Activated naive CD4-positive, alpha-beta T cell treated with anti-CD3 and anti-CD28 coated beads, Interleukin-2, amount 10 ng/mL, durations not matched to agents 7 days and 5 days (primary cell): ENCODE measurements around the gene EXOC4.

ENCODE experiments used
- CTCF ChIA-PET: fragments of 350-600 bp; sonication (Branson Sonifier 250); formaldehyde crosslinking; loops from one replicate; lab custom pipeline; 2021; ENCODE audit warnings: antibody characterized with exemption; lab: Charles Lee
- DNase-seq: peaks from one replicate; pipeline ENCODE4 v3.0.0-alpha.2; 2020
- H3K27ac Mint-ChIP-seq: one replicate; pipeline ENCODE4 v1.8.0; 2021; ENCODE audit warnings: mild to moderate bottlenecking, moderate library complexity, mixed read lengths
- H3K27me3 Mint-ChIP-seq: one replicate; pipeline ENCODE4 v1.8.0; 2021; ENCODE audit warnings: mild to moderate bottlenecking, mixed read lengths
- H3K36me3 Mint-ChIP-seq: one replicate; pipeline ENCODE4 v1.8.0; 2021; ENCODE audit warnings: mixed read lengths
- H3K4me1 Mint-ChIP-seq: one replicate; pipeline ENCODE4 v1.8.0; 2021; ENCODE audit warnings: mixed read lengths
- H3K4me3 Mint-ChIP-seq: one replicate; pipeline ENCODE4 v1.8.0; 2021; ENCODE audit warnings: mild to moderate bottlenecking, moderate library complexity, mixed read lengths
- H3K9me3 Mint-ChIP-seq: one replicate; pipeline ENCODE4 v1.8.0; 2021; ENCODE audit warnings: mixed read lengths

EXOC4 gene

GRCh38 chr7:133290676-133291333 lies 37.9 kb downstream of the EXOC4 start:
- Mint-ChIP-seq H3K9me3 (no peaks in the 10 kb centered on the region), H3K27me3 (no peaks in the 10 kb centered on the region), H3K4me1 (no peaks in the 10 kb centered on the region), H3K4me3 (no peak overlapping the region), H3K27ac (no peak overlapping the region), H3K36me3 (peaks cover 31% of the 10 kb centered on the region)
- no peak for DNase-seq
- CTCF ChIA-PET, result interaction anchor here (0.7 kb wide), 1 partner anchor 11 kb away, joined by 3 read pairs; no protein-coding TSS in a partner anchor

GRCh38 chr7:133292631-133293030 lies 39.8 kb downstream of the EXOC4 start:
- DNase-seq, result no peak
- CTCF ChIA-PET, result interaction anchor here (1.4 kb wide), 1 partner anchor 10 kb away, joined by 4 read pairs; no protein-coding TSS in a partner anchor
- H3K36me3 Mint-ChIP-seq, result peaks cover 29% of the 10 kb centered on the region
- H3K4me3 Mint-ChIP-seq, result no peak overlapping the region
- no peaks in the 10 kb centered on the region for H3K4me1 Mint-ChIP-seq
- no peak overlapping the region for H3K27ac Mint-ChIP-seq
- no peaks in the 10 kb centered on the region for H3K9me3 Mint-ChIP-seq
- H3K27me3 Mint-ChIP-seq, result no peaks in the 10 kb centered on the region

- CTCF ChIA-PET, result interaction anchor here (1.4 kb wide), 1 partner anchor 11 kb away, joined by 4 read pairs; no protein-coding TSS in a partner anchor
- DNase-seq, result no peak
- H3K9me3 Mint-ChIP-seq, result no peaks in the 10 kb centered on the region
- H3K27me3 Mint-ChIP-seq, result no peaks in the 10 kb centered on the region
- H3K27ac Mint-ChIP-seq, result no peak overlapping the region
- H3K4me1 Mint-ChIP-seq, result no peaks in the 10 kb centered on the region
- peaks cover 27% of the 10 kb centered on the region for H3K36me3 Mint-ChIP-seq
- no peak overlapping the region for H3K4me3 Mint-ChIP-seq
These were observed 40.7 kb downstream of the EXOC4 start for GRCh38 chr7:133293384-133294160.

- no peaks in the 10 kb centered on the region for H3K9me3 Mint-ChIP-seq
- CTCF ChIA-PET, result no interaction called here
- H3K4me1 Mint-ChIP-seq, result no peaks in the 10 kb centered on the region
- H3K36me3 Mint-ChIP-seq, result peaks cover 23% of the 10 kb centered on the region
- H3K4me3 Mint-ChIP-seq, result no peak overlapping the region
- no peak overlapping the region for H3K27ac Mint-ChIP-seq
- no peak for DNase-seq
- H3K27me3 Mint-ChIP-seq, result no peaks in the 10 kb centered on the region
These were observed 41.4 kb downstream of the EXOC4 start for GRCh38 chr7:133294234-133294633.

- H3K9me3 Mint-ChIP-seq, result no peaks in the 10 kb centered on the region
- no peaks in the 10 kb centered on the region for H3K27me3 Mint-ChIP-seq
- no peak overlapping the region for H3K27ac Mint-ChIP-seq
- H3K4me1 Mint-ChIP-seq, result no peaks in the 10 kb centered on the region
- CTCF ChIA-PET, result interaction anchor here (0.6 kb wide), 1 partner anchor 850 kb away, joined by 3 read pairs; no protein-coding TSS in a partner anchor
- no peak for DNase-seq
- peaks cover 13% of the 10 kb centered on the region for H3K36me3 Mint-ChIP-seq
- no peak overlapping the region for H3K4me3 Mint-ChIP-seq
These were observed 42.6 kb downstream of the EXOC4 start for GRCh38 chr7:133295484-133295883.

GRCh38 chr7:133297093-133297492 lies 44.2 kb downstream of the EXOC4 start:
- H3K4me3 Mint-ChIP-seq, result no peak overlapping the region

GRCh38 chr7:133298080-133298479 lies 45.2 kb downstream of the EXOC4 start:
- no peak overlapping the region for H3K4me3 Mint-ChIP-seq
- no peaks in the 10 kb centered on the region for H3K36me3 Mint-ChIP-seq

More at GRCh38 chr7:133297093-133297492, 44.2 kb downstream of the EXOC4 start:
- Mint-ChIP-seq H3K9me3 (no peaks in the 10 kb centered on the region), H3K27ac (no peak overlapping the region), H3K4me1 (no peaks in the 10 kb centered on the region), H3K27me3 (no peaks in the 10 kb centered on the region), H3K36me3 (peaks cover 4% of the 10 kb centered on the region)
- no peak for DNase-seq
- CTCF ChIA-PET, result no interaction called here

GRCh38 chr7:133299676-133300075 lies 46.8 kb downstream of the EXOC4 start:
- H3K4me3 Mint-ChIP-seq, result no peak overlapping the region
- no peaks in the 10 kb centered on the region for H3K36me3 Mint-ChIP-seq
- CTCF ChIA-PET, result no interaction called here

More at GRCh38 chr7:133298080-133298479, 45.2 kb downstream of the EXOC4 start:
- no peak for DNase-seq
- Mint-ChIP-seq H3K4me1 (no peaks in the 10 kb centered on the region), H3K27ac (no peak overlapping the region), H3K27me3 (no peaks in the 10 kb centered on the region), H3K9me3 (no peaks in the 10 kb centered on the region)
- CTCF ChIA-PET, result interaction anchor here (0.6 kb wide), 1 partner anchor 1595 kb away, joined by 3 read pairs; no protein-coding TSS in a partner anchor

GRCh38 chr7:133300088-133300487 lies 47.2 kb downstream of the EXOC4 start:
- Mint-ChIP-seq H3K27ac (no peak overlapping the region), H3K4me1 (no peaks in the 10 kb centered on the region), H3K9me3 (no peaks in the 10 kb centered on the region), H3K4me3 (no peak overlapping the region), H3K36me3 (peaks cover under 1% of the 10 kb centered on the region), H3K27me3 (no peaks in the 10 kb centered on the region)
- CTCF ChIA-PET, result no interaction called here
- no peak for DNase-seq

More at GRCh38 chr7:133299676-133300075, 46.8 kb downstream of the EXOC4 start:
- Mint-ChIP-seq H3K9me3 (no peaks in the 10 kb centered on the region), H3K27ac (no peak overlapping the region), H3K27me3 (no peaks in the 10 kb centered on the region), H3K4me1 (no peaks in the 10 kb centered on the region)
- no peak for DNase-seq

- H3K9me3 Mint-ChIP-seq, result no peaks in the 10 kb centered on the region
- no peak overlapping the region for H3K27ac Mint-ChIP-seq
- no peak overlapping the region for H3K4me3 Mint-ChIP-seq
- CTCF ChIA-PET, result no interaction called here
- H3K4me1 Mint-ChIP-seq, result no peaks in the 10 kb centered on the region
- H3K36me3 Mint-ChIP-seq, result peaks cover 5% of the 10 kb centered on the region
- no peaks in the 10 kb centered on the region for H3K27me3 Mint-ChIP-seq
- DNase-seq, result no peak
These were observed 47.9 kb downstream of the EXOC4 start for GRCh38 chr7:133300811-133301210.

- Mint-ChIP-seq H3K27me3 (no peaks in the 10 kb centered on the region), H3K27ac (no peak overlapping the region), H3K4me3 (no peak overlapping the region), H3K4me1 (no peaks in the 10 kb centered on the region), H3K9me3 (no peaks in the 10 kb centered on the region), H3K36me3 (peaks cover 12% of the 10 kb centered on the region)
- CTCF ChIA-PET, result no interaction called here
- DNase-seq, result no peak
These were observed 48.6 kb downstream of the EXOC4 start for GRCh38 chr7:133301444-133301843.

GRCh38 chr7:133303372-133303771 lies 50.5 kb downstream of the EXOC4 start:
- Mint-ChIP-seq H3K4me1 (no peaks in the 10 kb centered on the region), H3K4me3 (no peak overlapping the region), H3K9me3 (no peaks in the 10 kb centered on the region), H3K27me3 (no peaks in the 10 kb centered on the region), H3K36me3 (peaks cover 30% of the 10 kb centered on the region), H3K27ac (no peak overlapping the region)
- no peak for DNase-seq
- CTCF ChIA-PET, result no interaction called here

- Mint-ChIP-seq H3K4me3 (no peak overlapping the region), H3K36me3 (peaks cover 33% of the 10 kb centered on the region)
These were observed 51.1 kb downstream of the EXOC4 start for GRCh38 chr7:133303931-133304330.

GRCh38 chr7:133309333-133309732 lies 56.5 kb downstream of the EXOC4 start:
- H3K27ac Mint-ChIP-seq, result no peak overlapping the region

More at GRCh38 chr7:133303931-133304330, 51.1 kb downstream of the EXOC4 start:
- Mint-ChIP-seq H3K9me3 (no peaks in the 10 kb centered on the region), H3K4me1 (no peaks in the 10 kb centered on the region), H3K27ac (no peak overlapping the region), H3K27me3 (no peaks in the 10 kb centered on the region)
- CTCF ChIA-PET, result no interaction called here
- no peak for DNase-seq

More at GRCh38 chr7:133309333-133309732, 56.5 kb downstream of the EXOC4 start:
- Mint-ChIP-seq H3K4me1 (peaks cover 6% of the 10 kb centered on the region), H3K4me3 (no peak overlapping the region), H3K36me3 (peaks cover 49% of the 10 kb centered on the region), H3K27me3 (no peaks in the 10 kb centered on the region), H3K9me3 (no peaks in the 10 kb centered on the region)
- DNase-seq, result no peak
- CTCF ChIA-PET, result interaction anchor here (0.6 kb wide), 1 partner anchor 546 kb away, joined by 4 read pairs; no protein-coding TSS in a partner anchor
